ENCODE results near the gene LSM14B.

- TF ChIP-seq CTCF (IDR thresholded peaks at IDR 0.05) (no peak), POLR2A (IDR thresholded peaks at IDR 0.05) (no peak)
Measured at GRCh38 chr20:62163485-62163865, 41.2 kb downstream of the LSM14B start.

Data from heart left ventricle (tissue), 13 donors.